Measurements from ENCODE around the gene SLC25A1.

The SLC25A1 gene

GRCh38 chr22:19193879-19194278 lies 15.3 kb upstream of the SLC25A1 start:
- Histone ChIP-seq H3K4me3 (ENCODE audit: low read length) (no peak overlapping the region), H3K27ac (ENCODE audit: low read length) (no peak overlapping the region), H3K9ac (ENCODE audit: low read length) (no peak overlapping the region), H3K9me3 (ENCODE audit: control insufficient read depth, low read depth, low read length) (no peaks in the 10 kb centered on the region), H3K4me1 (ENCODE audit: control insufficient read depth, low read depth, low read length) (no peaks in the 10 kb centered on the region), H3K36me3 (ENCODE audit: control insufficient read depth, low read depth, low read length) (peaks cover 11% of the 10 kb centered on the region), H3K27me3 (ENCODE audit: control insufficient read depth, insufficient read depth, low read length) (no peaks in the 10 kb centered on the region)

GRCh38 chr22:19187716-19188563 lies 9.4 kb upstream of the SLC25A1 start:
- Histone ChIP-seq H3K27ac (ENCODE audit: low read length) (no peak overlapping the region), H3K9me3 (ENCODE audit: control insufficient read depth, low read depth, low read length) (no peaks in the 10 kb centered on the region), H3K4me3 (ENCODE audit: low read length) (no peak overlapping the region), H3K4me1 (ENCODE audit: control insufficient read depth, low read depth, low read length) (no peaks in the 10 kb centered on the region), H3K36me3 (ENCODE audit: control insufficient read depth, low read depth, low read length) (no peaks in the 10 kb centered on the region), H3K9ac (ENCODE audit: low read length) (no peak overlapping the region), H3K27me3 (ENCODE audit: control insufficient read depth, insufficient read depth, low read length) (no peaks in the 10 kb centered on the region)

GRCh38 chr22:19184276-19184997 lies 5.9 kb upstream of the SLC25A1 start:
- no peak overlapping the region for H3K4me3 ChIP-seq (ENCODE audit: low read length)
- no peak overlapping the region for H3K27ac ChIP-seq (ENCODE audit: low read length)
- no peaks in the 10 kb centered on the region for H3K4me1 ChIP-seq (ENCODE audit: control insufficient read depth, low read depth, low read length)
- no peaks in the 10 kb centered on the region for H3K9me3 ChIP-seq (ENCODE audit: control insufficient read depth, low read depth, low read length)
- H3K9ac ChIP-seq (ENCODE audit: low read length) = no peak overlapping the region
- H3K27me3 ChIP-seq (ENCODE audit: control insufficient read depth, insufficient read depth, low read length) = no peaks in the 10 kb centered on the region
- no peaks in the 10 kb centered on the region for H3K36me3 ChIP-seq (ENCODE audit: control insufficient read depth, low read depth, low read length)

- H3K4me3 ChIP-seq (ENCODE audit: low read length) = no peak overlapping the region
- H3K27ac ChIP-seq (ENCODE audit: low read length) = no peak overlapping the region
- H3K36me3 ChIP-seq (ENCODE audit: control insufficient read depth, low read depth, low read length) = no peaks in the 10 kb centered on the region
- H3K27me3 ChIP-seq (ENCODE audit: control insufficient read depth, insufficient read depth, low read length) = no peaks in the 10 kb centered on the region
- H3K9me3 ChIP-seq (ENCODE audit: control insufficient read depth, low read depth, low read length) = no peaks in the 10 kb centered on the region
- H3K4me1 ChIP-seq (ENCODE audit: control insufficient read depth, low read depth, low read length) = no peaks in the 10 kb centered on the region
- H3K9ac ChIP-seq (ENCODE audit: low read length) = no peak overlapping the region
Observed at GRCh38 chr22:19183216-19183615, 4.7 kb upstream of the SLC25A1 start.

- Histone ChIP-seq H3K4me1 (ENCODE audit: control insufficient read depth, low read depth, low read length) (no peaks in the 10 kb centered on the region), H3K4me3 (ENCODE audit: low read length) (no peak overlapping the region), H3K27ac (ENCODE audit: low read length) (no peak overlapping the region), H3K9ac (ENCODE audit: low read length) (no peak overlapping the region), H3K27me3 (ENCODE audit: control insufficient read depth, insufficient read depth, low read length) (no peaks in the 10 kb centered on the region), H3K9me3 (ENCODE audit: control insufficient read depth, low read depth, low read length) (no peaks in the 10 kb centered on the region), H3K36me3 (ENCODE audit: control insufficient read depth, low read depth, low read length) (no peaks in the 10 kb centered on the region)
Observed at GRCh38 chr22:19182472-19183157, 4.1 kb upstream of the SLC25A1 start.

- H3K27ac ChIP-seq (ENCODE audit: low read length) = no peak overlapping the region
- H3K9me3 ChIP-seq (ENCODE audit: control insufficient read depth, low read depth, low read length) = no peaks in the 10 kb centered on the region
- no peaks in the 10 kb centered on the region for H3K4me1 ChIP-seq (ENCODE audit: control insufficient read depth, low read depth, low read length)
- H3K36me3 ChIP-seq (ENCODE audit: control insufficient read depth, low read depth, low read length) = no peaks in the 10 kb centered on the region
- no peaks in the 10 kb centered on the region for H3K27me3 ChIP-seq (ENCODE audit: control insufficient read depth, insufficient read depth, low read length)
- no peak overlapping the region for H3K4me3 ChIP-seq (ENCODE audit: low read length)
- no peak overlapping the region for H3K9ac ChIP-seq (ENCODE audit: low read length)
Observed at GRCh38 chr22:19181786-19182471, 3.4 kb upstream of the SLC25A1 start.

- Histone ChIP-seq H3K9ac (ENCODE audit: low read length) (no peak overlapping the region), H3K4me1 (ENCODE audit: control insufficient read depth, low read depth, low read length) (peaks cover 7% of the 10 kb centered on the region), H3K36me3 (ENCODE audit: control insufficient read depth, low read depth, low read length) (peaks cover under 1% of the 10 kb centered on the region), H3K27ac (ENCODE audit: low read length) (no peak overlapping the region), H3K27me3 (ENCODE audit: control insufficient read depth, insufficient read depth, low read length) (no peaks in the 10 kb centered on the region), H3K4me3 (ENCODE audit: low read length) (no peak overlapping the region), H3K9me3 (ENCODE audit: control insufficient read depth, low read depth, low read length) (no peaks in the 10 kb centered on the region)
Observed at GRCh38 chr22:19180740-19181410, 2.3 kb upstream of the SLC25A1 start.

- H3K27ac ChIP-seq (ENCODE audit: low read length) = no peak overlapping the region
- no peak overlapping the region for H3K4me3 ChIP-seq (ENCODE audit: low read length)
- H3K27me3 ChIP-seq (ENCODE audit: control insufficient read depth, insufficient read depth, low read length) = no peaks in the 10 kb centered on the region
- no peaks in the 10 kb centered on the region for H3K9me3 ChIP-seq (ENCODE audit: control insufficient read depth, low read depth, low read length)
- H3K36me3 ChIP-seq (ENCODE audit: control insufficient read depth, low read depth, low read length) = peaks cover 4% of the 10 kb centered on the region
- peaks cover 7% of the 10 kb centered on the region for H3K4me1 ChIP-seq (ENCODE audit: control insufficient read depth, low read depth, low read length)
- no peak overlapping the region for H3K9ac ChIP-seq (ENCODE audit: low read length)
Observed at GRCh38 chr22:19180234-19180633, 1.7 kb upstream of the SLC25A1 start.

GRCh38 chr22:19179497-19180048 lies 1.0 kb upstream of the SLC25A1 start:
- Histone ChIP-seq H3K4me3 (ENCODE audit: low read length) (peak overlapping the region; percentile 82), H3K27ac (ENCODE audit: low read length) (no peak overlapping the region), H3K27me3 (ENCODE audit: control insufficient read depth, insufficient read depth, low read length) (no peaks in the 10 kb centered on the region), H3K9me3 (ENCODE audit: control insufficient read depth, low read depth, low read length) (no peaks in the 10 kb centered on the region), H3K4me1 (ENCODE audit: control insufficient read depth, low read depth, low read length) (peaks cover 9% of the 10 kb centered on the region), H3K9ac (ENCODE audit: low read length) (peak overlapping the region; percentile 64), H3K36me3 (ENCODE audit: control insufficient read depth, low read depth, low read length) (peaks cover 4% of the 10 kb centered on the region)

- peak overlapping the region; percentile 65 for H3K4me3 ChIP-seq (ENCODE audit: low read length)
- no peaks in the 10 kb centered on the region for H3K27me3 ChIP-seq (ENCODE audit: control insufficient read depth, insufficient read depth, low read length)
- H3K36me3 ChIP-seq (ENCODE audit: control insufficient read depth, low read depth, low read length) = peaks cover 10% of the 10 kb centered on the region
- peak overlapping the region; percentile 62 for H3K9ac ChIP-seq (ENCODE audit: low read length)
- peaks cover 11% of the 10 kb centered on the region for H3K4me1 ChIP-seq (ENCODE audit: control insufficient read depth, low read depth, low read length)
- H3K27ac ChIP-seq (ENCODE audit: low read length) = no peak overlapping the region
- no peaks in the 10 kb centered on the region for H3K9me3 ChIP-seq (ENCODE audit: control insufficient read depth, low read depth, low read length)
Observed at GRCh38 chr22:19178065-19178656, 375 bp downstream of the SLC25A1 start.
